ENCODE data around the gene CD160.
"Not testable (repeated sequence)": the region's sequence is repeated elsewhere in the genome, so short reads cannot be mapped to it uniquely, and the experiment has no call there.

Gene CD160

DNA sequence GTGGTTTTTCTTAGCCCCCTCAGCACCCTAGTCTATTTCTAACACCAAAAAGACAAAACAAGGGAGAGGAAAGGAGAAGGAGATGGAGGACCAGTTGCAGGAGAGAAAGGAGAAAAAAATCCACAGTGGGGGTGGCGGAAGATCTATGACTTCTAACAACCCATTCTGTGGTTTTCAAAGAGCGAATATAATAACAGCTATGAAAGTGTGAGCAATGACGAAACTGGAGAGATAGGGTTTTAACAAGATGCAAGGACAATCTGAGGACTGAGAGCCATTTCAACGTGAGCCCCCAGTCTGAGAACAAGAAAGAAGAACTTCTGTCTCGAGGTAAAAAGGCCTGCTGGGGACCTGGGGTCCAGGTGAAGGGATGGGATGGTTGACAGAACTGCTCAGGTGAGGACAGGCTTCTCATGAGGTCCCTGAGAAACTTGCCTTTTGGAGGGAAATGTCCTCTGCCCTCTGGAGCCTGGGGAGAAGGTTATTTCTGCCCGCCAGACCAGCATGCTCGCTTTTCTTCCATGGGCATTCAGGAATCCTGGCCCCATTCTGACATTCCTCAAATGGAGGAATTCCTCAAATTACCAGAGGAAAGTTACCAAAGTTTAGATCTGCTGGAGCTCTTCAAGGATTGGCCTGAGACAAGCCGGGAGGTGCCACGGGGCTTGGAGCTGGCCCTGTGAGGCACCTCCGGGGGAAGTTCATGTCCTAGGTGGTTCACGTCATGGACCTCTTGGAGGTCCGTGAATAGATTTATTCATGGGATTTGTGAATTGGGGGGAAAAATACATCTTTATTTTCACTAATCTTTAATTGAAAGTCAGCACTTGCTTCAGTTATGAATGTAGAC lies at the start of gene CD160:
Gene CD160 (plus strand): TSS at position 270 of the 850 bp plus-strand sequence. CDS start 8,829 bp downstream, outside the sequence.
- no peak for DNase-seq (ENCODE audit: low read depth)

GRCh38 chr1:145670995-145671745 lies 48.1 kb upstream of the CD160 start:
- not testable (repeated sequence) for DNase-seq (ENCODE audit: low read depth)

- not testable (repeated sequence) for DNase-seq (ENCODE audit: low read depth)
These were observed 46.1 kb upstream of the CD160 start for GRCh38 chr1:145673217-145673616.

DNA sequence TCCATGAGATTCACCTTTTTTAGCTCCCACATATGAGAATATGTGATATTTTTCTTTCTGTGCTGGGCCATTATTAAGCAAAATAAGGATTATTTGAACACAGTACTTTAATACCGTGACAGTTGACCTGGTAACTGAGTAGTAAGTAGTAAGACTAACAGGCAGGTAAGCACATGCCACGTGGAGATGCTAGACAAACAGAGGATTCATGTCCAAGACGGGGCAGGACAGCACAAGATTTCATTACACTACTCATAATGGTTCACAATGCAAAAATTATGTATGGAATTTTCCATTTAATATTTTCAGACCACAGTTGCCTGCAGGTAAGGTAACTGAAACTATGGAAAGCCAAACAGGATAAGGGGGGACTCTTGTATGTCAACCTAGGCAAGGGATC lies 34.4 kb upstream of the CD160 start:
- not testable (repeated sequence) for DNase-seq (ENCODE audit: low read depth)

DNA sequence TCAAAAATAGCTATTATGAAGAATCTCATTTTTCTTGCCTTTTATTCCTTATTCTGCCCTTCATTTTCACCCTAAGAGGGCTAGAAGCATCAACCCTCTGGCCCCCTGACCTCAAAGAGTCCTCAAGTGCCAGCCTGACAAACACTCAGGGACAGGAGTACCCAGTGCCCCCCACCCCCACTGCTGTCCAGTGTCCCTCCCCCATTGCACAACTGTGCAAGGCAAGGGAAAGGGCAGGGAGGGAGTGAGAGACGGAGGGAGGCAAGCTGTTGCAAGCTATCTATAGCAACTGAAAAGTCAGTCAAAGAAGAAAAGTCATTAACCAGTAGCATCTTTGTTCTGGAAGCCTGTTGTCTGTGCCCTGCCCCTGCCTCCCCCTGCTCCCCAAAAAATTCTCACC lies 33.2 kb upstream of the CD160 start:
- DNase-seq (ENCODE audit: low read depth), result not testable (repeated sequence)

GRCh38 chr1:145688328-145688727 lies 31.0 kb upstream of the CD160 start:
- DNase-seq (ENCODE audit: low read depth), result no peak

- no peak for DNase-seq (ENCODE audit: low read depth)
These were observed 30.4 kb upstream of the CD160 start for GRCh38 chr1:145688924-145689323.

- no peak for DNase-seq (ENCODE audit: low read depth)
These were observed 29.4 kb upstream of the CD160 start for GRCh38 chr1:145689922-145690321.

DNA sequence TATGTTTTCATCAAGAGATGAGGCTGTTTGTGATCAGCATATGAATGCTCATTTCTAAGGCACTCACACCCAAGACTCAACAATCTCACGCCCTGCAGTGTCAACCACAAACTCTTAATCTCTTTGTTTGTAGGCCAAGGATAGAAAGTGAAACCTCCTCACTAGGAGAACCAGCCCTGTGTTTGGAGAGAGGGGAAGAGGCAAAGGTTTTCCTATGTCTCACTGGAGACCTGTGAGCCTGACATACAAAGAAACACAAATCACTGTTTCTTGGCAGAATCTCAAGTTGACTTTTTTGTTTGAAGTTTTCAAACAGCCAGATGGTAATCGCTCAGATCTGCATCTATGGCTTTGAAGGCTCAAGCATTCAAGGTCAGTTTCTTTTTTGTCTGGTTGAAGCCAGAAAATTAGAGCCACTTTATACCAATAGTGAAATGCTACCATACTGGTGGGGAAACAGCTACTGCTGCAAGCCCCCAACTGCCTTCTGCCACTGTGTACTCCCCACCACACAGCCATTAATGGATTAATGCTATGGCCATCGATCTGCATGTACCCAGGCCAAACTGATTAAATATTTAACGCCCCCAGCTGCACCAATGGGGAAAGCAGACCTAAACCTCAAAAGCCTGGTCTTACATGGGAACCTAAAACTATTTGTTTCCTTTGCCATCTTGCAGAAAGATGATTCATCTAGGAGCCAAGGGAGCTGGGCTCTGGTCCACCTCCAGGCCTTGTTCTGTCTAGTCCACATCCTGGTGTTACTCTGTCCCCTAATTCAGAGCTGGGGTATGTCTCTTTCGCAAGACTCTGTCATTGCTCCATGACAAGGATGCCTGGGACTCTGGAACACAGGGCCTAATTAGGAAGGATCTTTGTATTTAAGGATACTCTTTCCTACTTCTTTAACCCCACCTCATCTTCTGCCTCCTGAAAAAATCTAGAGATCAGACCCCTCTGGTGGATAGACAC lies 28.4 kb upstream of the CD160 start:
- peak; percentile 46 for DNase-seq (ENCODE audit: low read depth)

- no peak for DNase-seq (ENCODE audit: low read depth)
These were observed 26.4 kb upstream of the CD160 start for GRCh38 chr1:145692785-145693443.

DNA sequence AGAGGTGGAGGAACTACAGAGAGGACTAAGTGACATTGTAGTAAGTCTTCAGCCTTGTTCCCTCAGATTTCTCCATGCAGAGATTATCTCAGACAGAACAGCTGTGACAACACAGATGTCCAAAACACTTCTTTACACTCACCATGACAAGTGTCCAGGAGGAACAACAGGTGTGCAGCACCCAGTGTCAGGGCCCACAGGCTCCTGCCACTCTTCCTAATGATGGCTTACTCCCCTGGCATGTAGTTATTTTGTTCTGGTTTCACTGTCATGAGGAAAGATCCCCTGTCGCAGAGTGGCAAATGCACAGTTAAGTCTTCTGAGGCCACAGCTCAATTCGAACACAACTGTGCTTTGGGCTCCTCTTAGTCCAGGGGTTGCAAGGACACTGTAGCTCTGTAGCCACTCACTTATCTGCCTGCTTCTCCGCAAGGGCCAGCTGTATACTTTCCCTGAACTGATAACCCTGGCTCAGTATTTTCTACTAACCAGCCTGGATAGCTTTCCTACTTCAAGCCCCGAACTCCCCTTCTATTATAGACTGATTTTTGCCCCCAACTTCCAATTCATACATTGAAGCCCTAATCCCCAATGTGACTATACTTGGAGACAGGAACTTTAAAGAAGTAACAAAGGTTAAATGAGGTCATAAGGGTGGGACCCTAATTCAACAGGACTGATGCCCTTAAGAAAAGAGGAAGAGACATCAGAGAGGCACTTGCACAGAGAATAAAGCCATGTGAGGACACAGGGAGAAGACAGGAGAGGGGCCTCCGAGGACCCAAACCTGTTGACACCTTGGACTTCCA lies 23.3 kb upstream of the CD160 start:
- no peak for DNase-seq (ENCODE audit: low read depth)

GRCh38 chr1:145696630-145696960 lies 22.7 kb upstream of the CD160 start:
- no peak for DNase-seq (ENCODE audit: low read depth)

DNA sequence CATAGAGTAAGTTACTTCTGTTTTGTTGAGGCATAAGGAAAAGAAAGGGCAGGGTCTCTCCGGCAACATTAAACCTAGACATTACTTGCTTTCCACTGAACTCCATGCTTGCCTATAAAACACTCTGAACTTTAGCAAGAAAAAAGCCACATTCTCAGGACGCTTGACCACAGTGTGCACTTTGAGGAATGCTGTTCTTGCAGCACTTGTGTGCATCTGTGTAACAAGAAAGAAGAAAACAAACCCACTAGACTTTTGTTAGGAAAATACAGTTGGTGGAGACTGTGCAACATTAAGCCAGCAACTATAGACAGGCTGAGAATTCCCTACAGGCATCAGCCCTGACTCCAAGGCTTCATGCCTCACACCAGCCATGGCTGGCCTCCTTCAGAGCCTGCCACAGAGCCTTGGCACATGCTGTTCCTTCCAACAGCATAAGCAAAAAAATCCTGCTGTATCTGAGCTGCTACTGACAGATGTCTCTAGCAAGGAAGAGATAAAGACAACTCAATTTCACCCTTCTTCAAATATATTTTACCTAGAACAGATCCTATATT lies 17.9 kb upstream of the CD160 start:
- no peak for DNase-seq (ENCODE audit: low read depth)

GRCh38 chr1:145702052-145702451 lies 17.2 kb upstream of the CD160 start:
- no peak for DNase-seq (ENCODE audit: low read depth)

GRCh38 chr1:145702826-145703225 lies 16.5 kb upstream of the CD160 start:
- no peak for DNase-seq (ENCODE audit: low read depth)

DNA sequence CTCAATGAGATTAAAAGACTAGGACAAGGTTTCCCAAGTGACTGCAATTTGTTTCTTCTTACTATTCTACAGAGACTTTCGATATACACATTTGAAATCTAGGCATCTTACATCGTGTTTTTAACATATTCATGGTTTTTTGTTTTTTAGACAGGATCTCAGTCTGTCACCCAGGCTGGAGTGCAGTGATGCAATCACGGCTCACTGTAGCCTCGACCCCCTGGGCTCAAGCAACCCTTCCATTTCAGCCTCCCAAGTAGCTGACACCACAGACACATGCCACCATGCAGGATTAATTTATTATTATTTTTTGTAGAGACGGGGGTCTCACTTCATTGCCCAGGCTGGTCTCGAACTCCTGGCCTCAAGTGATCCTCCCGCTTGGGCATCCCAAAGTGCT lies 13.7 kb upstream of the CD160 start:
- no peak for DNase-seq (ENCODE audit: low read depth)

DNA sequence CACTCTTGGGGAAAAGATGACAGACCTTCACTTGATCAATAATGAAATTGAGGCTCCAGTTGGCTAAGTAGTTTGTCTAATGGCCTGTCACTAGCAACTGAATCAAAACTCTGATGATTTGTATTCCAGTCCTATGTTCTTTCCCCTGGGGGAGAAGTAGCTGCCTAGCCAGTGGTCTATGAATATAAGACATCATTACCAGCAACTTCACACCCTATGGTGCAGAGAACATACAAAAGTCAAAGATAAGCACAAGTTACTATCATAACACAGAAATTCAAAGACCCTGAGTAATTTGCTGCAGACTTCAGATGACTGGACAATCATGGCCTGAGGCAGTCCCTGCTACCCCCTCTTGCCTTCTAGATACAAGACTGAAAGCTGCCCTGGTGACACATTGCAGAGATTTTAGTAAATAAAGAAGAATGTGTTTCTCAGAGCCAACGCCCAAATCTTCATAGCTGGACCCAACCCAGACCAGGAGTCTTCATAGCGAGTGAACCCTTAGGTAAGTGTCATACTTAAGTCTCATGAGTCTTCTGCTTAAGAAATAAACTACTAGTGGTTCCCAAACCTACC lies 13.1 kb upstream of the CD160 start:
- no peak for DNase-seq (ENCODE audit: low read depth)

- no peak for DNase-seq (ENCODE audit: low read depth)
These were observed 12.0 kb upstream of the CD160 start, which contains the start of gene PDZK1 for GRCh38 chr1:145707183-145707867. PDZK1 (minus strand) TSS chr1:145707368; CDS start chr1:145688021, 19,347 bp downstream.

- no peak for DNase-seq (ENCODE audit: low read depth)
These were observed 11.2 kb upstream of the CD160 start for GRCh38 chr1:145708063-145708462.

Data from non-pigmented ciliary epithelial cell (primary cell).